ES-I3 (cell line): Measurements from ENCODE around the gene CCDC73.
"Not testable (repeated sequence)": the region's sequence is repeated elsewhere in the genome, so short reads cannot be mapped to it uniquely, and the experiment has no call there.

Experiments used
- H3K36me3 ChIP-seq: 2 replicates; pipeline ENCODE4 v1.6.1; 2013; ENCODE audit warnings: mild to moderate bottlenecking, low read length, control low read depth, moderate library complexity; ENCODE audit not compliant: insufficient read depth
- H3K4me1 ChIP-seq: 2 replicates; pipeline ENCODE4 v1.6.1; 2013; ENCODE audit warnings: mild to moderate bottlenecking, control low read depth, low read length; ENCODE audit not compliant: insufficient read depth
- H3K9ac ChIP-seq: 2 replicates; pipeline ENCODE4 v1.6.1; 2013; ENCODE audit warnings: low read depth, mild to moderate bottlenecking, low read length, moderate library complexity
- H3K9me3 ChIP-seq: 2 replicates; pipeline ENCODE4 v1.6.1; 2013; ENCODE audit warnings: mild to moderate bottlenecking, low read length, moderate library complexity; ENCODE audit not compliant: control insufficient read depth, insufficient read depth

Gene CCDC73

GRCh38 chr11:32779136-32779535 lies 15.3 kb downstream of the CCDC73 start:
- H3K9ac ChIP-seq: no peak overlapping the region
- no peaks in the 10 kb centered on the region for H3K9me3 ChIP-seq

GRCh38 chr11:32775908-32776307 lies 18.6 kb downstream of the CCDC73 start:
- H3K4me1 ChIP-seq: no peaks in the 10 kb centered on the region
- no peaks in the 10 kb centered on the region for H3K36me3 ChIP-seq
- no peaks in the 10 kb centered on the region for H3K9me3 ChIP-seq
- no peak overlapping the region for H3K9ac ChIP-seq

More at GRCh38 chr11:32779136-32779535, 15.3 kb downstream of the CCDC73 start:
- Histone ChIP-seq H3K4me1 (no peaks in the 10 kb centered on the region), H3K36me3 (no peaks in the 10 kb centered on the region)

- no peaks in the 10 kb centered on the region for H3K36me3 ChIP-seq
- no peaks in the 10 kb centered on the region for H3K4me1 ChIP-seq
- H3K9ac ChIP-seq: no peak overlapping the region
These were observed 20.4 kb downstream of the CCDC73 start for GRCh38 chr11:32774081-32774480.

GRCh38 chr11:32772731-32773130 lies 21.7 kb downstream of the CCDC73 start:
- no peaks in the 10 kb centered on the region for H3K4me1 ChIP-seq
- H3K9ac ChIP-seq: no peak overlapping the region
- H3K36me3 ChIP-seq: no peaks in the 10 kb centered on the region
- H3K9me3 ChIP-seq: no peaks in the 10 kb centered on the region

More at GRCh38 chr11:32774081-32774480, 20.4 kb downstream of the CCDC73 start:
- no peaks in the 10 kb centered on the region for H3K9me3 ChIP-seq

GRCh38 chr11:32761774-32762173 lies 32.7 kb downstream of the CCDC73 start:
- not testable (repeated sequence) for H3K4me1 ChIP-seq, H3K9me3 ChIP-seq, H3K36me3 ChIP-seq, H3K9ac ChIP-seq

GRCh38 chr11:32758291-32758690 lies 36.2 kb downstream of the CCDC73 start:
- Histone ChIP-seq H3K9ac (no peak overlapping the region), H3K4me1 (no peaks in the 10 kb centered on the region), H3K36me3 (no peaks in the 10 kb centered on the region), H3K9me3 (no peaks in the 10 kb centered on the region; the same call in 1 of the 2 replicates)

GRCh38 chr11:32753181-32753580 lies 41.3 kb downstream of the CCDC73 start:
- H3K9ac ChIP-seq, H3K36me3 ChIP-seq, H3K9me3 ChIP-seq, H3K4me1 ChIP-seq: not testable (repeated sequence)

GRCh38 chr11:32752001-32752400 lies 42.5 kb downstream of the CCDC73 start:
- Histone ChIP-seq H3K9me3 (no peaks in the 10 kb centered on the region), H3K9ac (no peak overlapping the region), H3K36me3 (no peaks in the 10 kb centered on the region), H3K4me1 (no peaks in the 10 kb centered on the region)

GRCh38 chr11:32751381-32751780 lies 43.1 kb downstream of the CCDC73 start:
- Histone ChIP-seq H3K9me3 (no peaks in the 10 kb centered on the region), H3K9ac (no peak overlapping the region), H3K4me1 (no peaks in the 10 kb centered on the region), H3K36me3 (no peaks in the 10 kb centered on the region)

GRCh38 chr11:32729976-32730375 lies 64.5 kb downstream of the CCDC73 start:
- Histone ChIP-seq H3K36me3 (no peaks in the 10 kb centered on the region), H3K9me3 (no peaks in the 10 kb centered on the region; the same call in none of the 2 replicates), H3K9ac (no peak overlapping the region)

GRCh38 chr11:32723332-32723731 lies 71.1 kb downstream of the CCDC73 start:
- H3K9ac ChIP-seq: no peak overlapping the region
- no peaks in the 10 kb centered on the region for H3K9me3 ChIP-seq
- H3K4me1 ChIP-seq: no peaks in the 10 kb centered on the region
- H3K36me3 ChIP-seq: no peaks in the 10 kb centered on the region

More at GRCh38 chr11:32729976-32730375, 64.5 kb downstream of the CCDC73 start:
- no peaks in the 10 kb centered on the region for H3K4me1 ChIP-seq

GRCh38 chr11:32722255-32722654 lies 72.2 kb downstream of the CCDC73 start:
- no peaks in the 10 kb centered on the region for H3K4me1 ChIP-seq
- no peaks in the 10 kb centered on the region for H3K36me3 ChIP-seq
- no peaks in the 10 kb centered on the region for H3K9me3 ChIP-seq
- no peak overlapping the region for H3K9ac ChIP-seq

GRCh38 chr11:32713496-32713895 lies 81.0 kb downstream of the CCDC73 start:
- no peaks in the 10 kb centered on the region for H3K9me3 ChIP-seq
- no peaks in the 10 kb centered on the region for H3K4me1 ChIP-seq
- H3K36me3 ChIP-seq: no peaks in the 10 kb centered on the region
- no peak overlapping the region for H3K9ac ChIP-seq

GRCh38 chr11:32708978-32709377 lies 85.5 kb downstream of the CCDC73 start:
- H3K36me3 ChIP-seq, H3K9me3 ChIP-seq, H3K4me1 ChIP-seq, H3K9ac ChIP-seq: not testable (repeated sequence)

GRCh38 chr11:32706985-32707741 lies 87.3 kb downstream of the CCDC73 start:
- Histone ChIP-seq H3K4me1 (no peaks in the 10 kb centered on the region), H3K36me3 (no peaks in the 10 kb centered on the region), H3K9me3 (peaks cover 10% of the 10 kb centered on the region), H3K9ac (no peak overlapping the region)
